Measurements from ENCODE around the gene C16orf87.

Gene C16orf87

DNA sequence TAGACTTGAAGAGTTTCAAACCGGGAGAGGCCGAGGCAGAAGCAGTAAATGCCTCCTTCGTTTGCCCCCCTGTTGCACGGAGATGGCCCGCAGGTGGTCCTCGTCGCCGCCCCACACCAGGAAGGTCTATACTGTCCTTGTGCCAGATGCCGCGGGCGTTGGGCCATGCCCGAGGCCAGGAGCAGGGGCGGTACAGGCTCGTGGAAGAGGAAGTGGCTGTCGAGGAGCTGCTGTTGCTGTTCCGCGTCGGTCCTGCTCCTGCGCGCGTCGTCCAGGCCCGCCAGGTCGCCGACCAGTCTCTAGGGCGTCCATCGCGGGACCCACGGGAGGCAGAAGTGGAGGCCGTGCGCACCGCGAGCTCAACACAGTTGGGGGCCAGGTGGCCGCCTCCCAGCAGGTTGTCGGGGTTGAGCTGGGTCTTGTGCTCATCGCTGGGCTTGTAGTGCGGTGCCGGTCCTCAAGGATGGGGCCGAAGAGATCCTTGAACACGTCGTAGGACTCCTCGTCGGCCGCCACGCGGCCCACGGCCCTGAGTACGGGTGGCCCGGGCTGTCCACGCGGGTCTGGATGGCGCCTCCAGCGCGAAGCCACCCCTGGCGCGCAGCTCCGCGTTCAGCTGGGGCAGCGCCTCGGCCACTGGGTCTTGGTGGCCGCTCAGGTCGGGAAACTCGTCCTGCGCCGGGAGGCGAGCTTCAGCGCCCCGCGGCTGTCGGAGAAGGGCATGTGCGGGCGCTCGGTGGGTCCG is 13.1 kb upstream of the C16orf87 start:
- DNase-seq (ENCODE audit: low read depth) = no peak

DNA sequence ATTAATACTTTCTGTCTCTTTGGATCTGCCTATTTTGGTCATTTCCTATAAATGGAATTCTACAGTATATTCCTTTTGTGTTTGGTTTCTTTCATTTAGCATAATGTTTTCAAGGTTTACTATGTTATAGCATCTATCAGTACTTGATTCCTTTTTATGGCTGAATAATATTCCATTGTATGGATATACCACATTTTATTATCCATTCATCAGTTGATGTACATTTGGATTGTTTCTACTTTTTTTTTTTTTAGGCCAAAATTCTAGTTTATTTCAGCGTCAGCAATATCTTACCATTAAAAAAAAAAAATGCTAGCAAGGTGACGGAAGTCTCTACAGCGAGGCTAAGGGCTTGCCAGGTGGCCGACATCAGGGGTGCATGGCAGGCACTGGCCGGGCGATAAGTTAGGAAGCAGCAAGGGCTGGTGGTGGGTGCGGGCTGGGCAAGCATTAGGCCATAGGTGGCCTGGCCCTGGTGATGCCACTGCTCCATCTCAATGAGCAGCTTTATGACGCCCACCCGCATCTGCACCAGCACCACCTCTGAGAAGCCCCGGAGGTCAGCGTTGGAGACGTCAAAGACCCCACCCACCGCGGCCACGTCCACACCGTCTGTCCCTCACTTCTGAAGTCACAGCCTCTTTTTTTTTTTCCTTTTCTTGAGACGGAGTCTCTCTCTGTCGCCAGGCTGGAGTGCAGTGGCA is 11.4 kb upstream of the C16orf87 start:
- DNase-seq (ENCODE audit: low read depth) = no peak

DNA sequence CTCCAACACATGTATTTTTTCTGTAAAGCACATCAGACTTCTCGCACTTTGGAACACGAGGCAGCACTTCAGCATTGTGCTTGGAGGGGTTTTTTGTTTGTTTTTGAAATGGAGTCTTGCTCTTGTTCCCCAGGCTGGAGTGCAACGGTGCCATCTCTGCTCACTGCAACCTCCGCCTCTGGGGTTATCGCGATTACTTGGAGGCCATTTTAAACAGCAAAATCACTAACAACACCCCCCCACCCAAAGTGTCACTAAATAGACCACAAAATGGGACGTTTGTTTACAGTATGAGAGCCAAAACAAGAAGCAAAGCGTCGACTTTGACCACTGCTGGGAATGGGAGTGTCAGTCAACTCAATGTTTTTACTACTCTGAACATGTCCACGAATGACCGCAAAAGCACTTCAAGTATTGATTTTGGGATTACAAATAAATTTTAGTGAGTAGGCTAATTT is 9.0 kb upstream of the C16orf87 start:
- no peak for DNase-seq (ENCODE audit: low read depth)

DNA sequence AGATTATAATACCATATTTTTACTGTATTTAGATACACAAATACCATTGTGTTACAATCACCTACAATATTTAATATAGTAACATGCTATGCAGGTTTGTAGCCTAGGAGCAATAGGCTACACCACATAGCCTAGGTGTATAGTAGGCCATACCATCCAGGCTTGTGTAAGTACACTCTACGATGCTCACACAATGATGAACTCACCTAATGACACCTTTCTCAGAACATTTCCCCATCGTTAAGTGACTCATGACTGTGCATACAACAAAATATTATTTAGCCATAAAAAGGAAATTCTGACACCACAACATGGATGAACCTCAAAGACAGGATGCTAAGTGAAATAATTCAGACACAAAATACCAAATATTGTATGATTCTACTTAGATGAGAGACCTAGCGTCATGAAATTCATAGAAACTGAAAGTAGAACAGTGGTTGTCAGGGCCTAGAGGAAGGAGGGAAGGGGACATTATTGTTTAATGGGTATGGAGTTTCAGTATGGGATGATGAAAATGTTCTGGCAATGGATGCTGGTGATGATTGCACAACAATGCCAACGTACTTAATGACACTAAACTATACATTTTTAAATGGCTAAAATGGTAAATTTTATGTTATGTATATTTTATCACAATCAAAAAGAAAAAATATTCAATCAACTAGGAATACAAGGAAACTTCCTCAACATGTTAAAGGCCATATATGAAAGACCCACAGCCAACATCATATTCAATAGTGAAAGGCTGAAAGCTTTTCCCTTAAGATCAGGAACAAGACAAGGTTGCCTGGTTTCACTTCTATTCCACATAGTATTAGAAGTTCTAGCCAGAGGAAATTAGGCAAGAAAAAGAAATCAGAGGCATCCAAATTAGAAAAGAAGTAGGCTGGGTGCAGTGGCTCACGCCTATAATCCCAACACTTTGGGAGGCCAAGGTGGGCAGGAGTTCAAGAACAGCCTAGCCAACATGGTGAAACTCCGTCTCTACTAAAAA is 5.9 kb upstream of the C16orf87 start:
- no peak for DNase-seq (ENCODE audit: low read depth)

DNA sequence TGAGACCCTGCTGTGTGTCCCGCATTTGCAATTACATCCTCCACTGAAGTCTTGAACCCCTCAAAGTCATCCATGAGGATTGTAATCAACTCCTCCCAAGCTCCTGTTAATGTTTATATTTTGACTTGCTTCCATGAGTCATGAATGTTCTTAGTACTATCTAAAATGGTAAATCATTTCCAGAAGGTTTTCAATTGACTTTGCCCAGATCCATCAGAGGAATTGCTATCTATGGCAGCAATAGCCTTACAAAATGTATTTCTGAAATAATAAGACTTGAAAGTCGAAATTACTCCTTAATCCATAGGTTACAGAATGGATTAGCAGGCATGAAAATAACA is 2.5 kb upstream of the C16orf87 start:
- DNase-seq (ENCODE audit: low read depth) = no peak

DNA sequence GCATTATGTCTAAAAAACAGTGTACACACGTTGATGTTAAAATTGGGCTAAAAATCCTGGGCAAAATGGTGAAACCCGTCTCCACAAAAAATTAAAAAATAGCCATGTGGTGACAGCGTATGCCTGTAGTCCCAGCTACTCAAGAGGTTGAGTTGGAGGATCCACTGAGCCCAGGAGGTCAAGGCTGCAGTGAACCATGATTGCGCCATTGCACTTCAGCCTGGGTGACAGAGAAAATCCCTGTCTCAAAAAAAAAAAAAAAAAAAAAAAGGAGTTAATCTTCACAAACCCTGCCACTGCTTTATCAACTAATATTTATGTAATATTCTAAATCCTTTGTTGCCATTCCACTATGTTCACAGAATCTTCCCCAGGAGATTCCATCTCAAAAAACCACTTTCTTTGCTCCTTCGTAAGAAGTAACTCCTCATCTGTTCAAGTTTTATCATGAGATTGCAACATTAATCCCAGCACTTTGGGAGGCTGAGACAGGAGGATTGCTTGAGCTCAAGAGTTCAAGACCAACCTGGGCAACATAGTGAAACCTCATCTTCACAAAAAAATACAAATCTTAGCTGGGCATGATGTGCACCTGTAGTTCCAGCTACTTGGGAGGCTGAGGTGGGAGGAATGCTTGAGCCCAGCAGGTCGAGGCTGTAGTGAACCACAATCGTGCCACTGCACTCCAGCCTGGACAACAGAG is 1.9 kb upstream of the C16orf87 start:
- DNase-seq (ENCODE audit: low read depth) = no peak

DNA sequence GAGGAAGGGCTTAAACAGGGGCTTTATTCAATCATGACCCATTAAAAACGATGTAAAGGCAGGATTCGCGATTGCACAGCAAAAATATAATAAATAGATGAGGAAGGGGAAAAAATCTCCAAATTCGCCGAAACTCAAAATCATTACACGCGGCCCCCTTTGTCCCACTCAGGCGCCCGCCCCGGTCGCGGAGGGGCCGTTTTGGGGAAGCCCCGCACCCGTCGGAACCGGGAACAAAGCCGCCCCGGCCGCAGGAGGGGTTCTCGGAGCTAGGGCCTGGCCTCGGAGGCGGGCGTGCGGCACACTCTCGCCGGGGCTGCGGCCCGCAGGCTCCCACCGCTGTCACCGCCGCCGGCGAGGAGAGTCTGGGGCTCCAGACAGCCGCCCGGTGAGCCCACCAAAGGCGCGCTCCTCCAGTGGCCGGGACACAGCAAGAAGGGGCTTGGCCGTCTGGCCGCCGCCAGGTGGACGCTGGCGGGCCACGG is 521 bp downstream of the C16orf87 start:
- DNase-seq (ENCODE audit: low read depth) = no peak

DNA sequence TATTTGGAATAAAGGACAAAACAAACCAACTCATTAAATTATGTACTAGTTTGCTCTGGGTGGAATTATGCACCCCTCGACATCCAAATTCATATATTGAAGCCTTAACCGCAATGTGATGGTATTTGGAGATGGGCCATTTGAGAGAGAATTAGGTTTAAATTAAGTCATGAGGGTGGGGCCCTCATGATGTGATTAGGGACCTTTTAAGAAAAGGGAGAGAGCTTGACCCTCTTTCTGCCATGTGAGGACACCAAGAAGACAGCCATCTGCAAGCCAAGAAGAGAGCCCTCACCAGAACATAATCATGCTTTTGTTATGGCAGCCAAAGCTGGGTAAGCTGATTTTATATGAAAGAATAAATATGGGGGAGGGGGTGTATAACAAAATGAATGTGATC is 2.0 kb downstream of the C16orf87 start:
- DNase-seq (ENCODE audit: low read depth) = no peak

DNA sequence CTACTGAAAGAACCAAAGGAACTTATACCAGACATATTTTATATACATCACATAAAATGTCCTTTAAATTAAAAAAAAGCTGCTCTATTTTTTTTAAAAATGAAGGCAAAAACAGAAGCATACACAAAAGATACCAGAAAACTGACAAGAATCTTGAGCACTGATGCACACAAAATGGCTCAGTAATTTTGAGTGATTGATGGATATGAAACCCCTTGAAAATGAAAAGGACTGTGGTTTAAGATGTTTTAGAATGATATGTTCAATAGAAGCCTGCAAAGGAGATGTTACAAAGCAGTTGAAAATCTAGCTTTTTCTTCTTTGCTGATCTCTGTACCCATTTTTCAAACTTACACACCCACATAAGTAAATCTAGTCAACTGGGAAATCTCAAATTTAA is 2.7 kb downstream of the C16orf87 start:
- no peak for DNase-seq (ENCODE audit: low read depth)

DNA sequence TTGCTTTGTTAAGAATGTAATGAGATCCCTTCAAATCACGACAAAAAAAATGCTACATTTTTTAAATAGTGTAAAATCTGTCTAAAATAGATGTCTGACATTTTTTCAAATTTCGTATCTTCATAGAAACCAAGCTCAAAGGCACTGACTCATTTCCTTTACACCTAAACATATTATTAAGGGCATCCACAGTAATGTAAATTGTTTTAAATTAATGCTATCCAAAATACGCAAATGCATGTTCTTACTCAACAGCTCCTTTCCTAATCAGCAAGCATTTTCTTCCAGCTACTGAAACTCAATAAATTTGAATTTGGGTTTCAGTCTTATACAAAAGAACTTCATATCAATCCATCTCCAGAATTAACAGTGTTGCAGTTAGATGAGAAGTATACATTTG is 4.3 kb downstream of the C16orf87 start:
- DNase-seq (ENCODE audit: low read depth) = peak; percentile 59

DNA sequence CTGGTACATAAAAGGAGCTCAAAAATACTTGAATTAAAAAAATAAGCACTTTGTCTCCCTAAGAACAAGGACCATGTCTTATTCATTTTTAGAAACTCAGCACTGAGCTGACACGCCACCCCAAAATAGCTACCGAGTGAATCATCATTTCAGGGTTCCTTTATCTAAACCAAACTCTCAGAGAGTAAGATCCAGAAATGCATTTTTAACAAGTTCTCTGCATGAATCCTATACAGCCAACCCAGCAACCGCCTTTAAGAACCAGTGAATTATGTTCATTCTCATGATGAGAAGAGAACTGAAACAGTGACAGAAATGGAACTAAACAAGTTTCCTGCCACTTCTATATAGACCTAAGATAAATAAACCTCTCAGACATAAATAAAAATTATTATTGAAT is 8.7 kb downstream of the C16orf87 start:
- DNase-seq (ENCODE audit: low read depth) = peak; percentile 89

DNA sequence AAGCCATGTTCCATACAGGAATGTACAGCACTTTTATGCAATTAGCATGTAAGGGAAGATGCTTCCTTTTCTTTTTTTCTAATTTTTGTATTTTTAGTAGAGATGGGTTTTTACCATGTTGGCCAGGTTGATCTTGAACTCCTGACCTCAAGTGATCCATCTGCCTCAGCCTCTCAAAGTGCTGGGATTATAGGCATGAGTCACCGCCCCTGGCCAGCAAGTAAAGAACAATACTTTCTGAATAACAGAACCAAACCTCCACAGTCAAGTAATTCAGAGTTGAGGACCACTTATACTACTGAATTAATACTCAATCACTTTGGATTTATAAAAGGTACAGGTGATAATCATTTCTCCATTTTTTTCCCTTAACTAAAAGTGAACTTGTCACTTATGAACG is 13.0 kb downstream of the C16orf87 start:
- peak; percentile 38 for DNase-seq (ENCODE audit: low read depth)

DNA sequence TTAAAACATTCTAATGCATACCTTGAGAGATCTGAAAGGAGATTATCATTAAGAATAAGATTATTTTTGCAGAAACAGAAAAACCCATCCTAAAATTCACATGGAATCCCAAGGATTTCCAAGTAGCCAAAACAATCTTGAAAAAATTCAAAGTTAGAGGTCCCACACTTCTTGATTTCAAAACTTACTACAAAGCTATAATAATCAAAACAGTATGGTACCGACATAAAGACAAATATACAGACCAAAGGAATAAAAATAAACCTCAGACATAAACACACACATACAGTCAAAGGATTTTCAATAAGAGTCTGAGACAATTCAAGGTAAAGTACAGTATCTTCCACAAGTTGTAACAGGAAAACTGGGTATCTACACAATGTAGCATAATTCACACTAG is 16.2 kb downstream of the C16orf87 start:
- DNase-seq (ENCODE audit: low read depth) = no peak

DNA sequence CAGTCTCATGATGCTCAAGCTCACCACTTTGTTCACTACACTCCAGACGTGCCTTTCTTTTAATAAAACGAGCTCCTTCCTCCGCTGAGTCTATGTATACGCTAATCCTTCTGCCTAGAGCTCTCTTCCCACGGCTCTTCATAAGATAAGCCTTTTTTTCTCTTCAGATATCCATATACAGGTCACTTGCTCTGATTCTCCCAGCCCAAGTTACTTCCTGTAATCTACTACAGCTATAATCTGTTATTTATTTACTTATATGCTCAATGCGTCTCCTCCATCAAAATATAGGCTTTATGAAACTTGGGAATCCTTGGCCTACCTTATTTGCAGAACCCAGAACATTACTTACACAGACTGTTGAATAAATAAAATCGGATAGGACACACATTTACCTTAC is 17.4 kb downstream of the C16orf87 start:
- DNase-seq (ENCODE audit: low read depth) = no peak

DNA sequence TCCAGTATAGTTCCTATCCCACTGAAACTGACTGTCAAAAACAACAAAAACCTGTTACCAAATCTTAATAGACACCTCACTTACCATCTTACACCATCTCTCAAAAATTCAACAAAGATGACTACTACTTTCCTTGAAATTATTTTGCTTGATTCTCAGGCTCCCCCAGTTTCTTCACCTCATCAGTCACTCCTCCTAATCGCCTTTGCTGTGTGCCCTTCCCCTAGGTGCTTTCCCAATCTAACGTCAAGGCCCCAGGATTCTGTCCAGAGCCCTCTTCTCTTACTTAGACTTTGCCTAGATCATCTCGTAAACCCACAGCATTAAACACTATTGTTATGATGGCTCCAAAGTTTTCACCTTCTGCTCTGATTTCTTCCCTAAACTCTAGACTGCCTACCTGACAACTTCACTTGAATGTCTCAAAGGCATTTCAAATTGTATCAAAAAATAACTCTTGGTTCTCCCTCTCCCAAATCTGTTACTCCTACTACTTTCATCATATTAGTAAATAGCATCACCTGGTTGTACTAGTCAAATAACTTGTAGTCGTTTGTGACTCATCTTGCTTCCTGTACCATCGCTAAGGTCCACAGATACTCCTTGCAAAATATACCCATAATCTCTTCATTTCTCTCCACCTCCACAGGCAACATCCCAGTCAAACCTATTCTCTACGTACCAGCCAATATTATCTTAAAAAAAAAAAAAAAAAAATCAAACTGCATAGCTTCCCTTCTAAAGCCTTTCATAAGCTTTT is 18.0 kb downstream of the C16orf87 start:
- no peak for DNase-seq (ENCODE audit: low read depth)

DNA sequence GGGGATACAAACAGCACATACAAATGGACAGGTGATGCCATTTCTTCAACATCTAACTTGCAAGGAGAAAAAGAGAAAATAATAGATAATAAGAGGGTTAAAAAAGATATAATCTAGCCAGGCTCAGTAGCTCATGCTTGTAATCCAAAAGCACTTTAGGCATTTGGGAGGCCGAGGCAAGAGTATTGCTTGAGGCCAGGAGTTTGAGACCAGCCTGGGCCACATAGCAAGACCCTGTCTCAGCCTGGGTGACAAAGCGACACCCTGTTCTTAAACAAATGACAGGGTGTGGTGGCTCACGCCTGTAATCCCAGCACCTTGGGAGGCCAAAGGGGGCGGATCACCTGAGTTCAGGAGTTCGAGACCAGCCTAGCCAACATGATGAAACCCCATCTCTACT is 19.3 kb downstream of the C16orf87 start:
- no peak for DNase-seq (ENCODE audit: low read depth)

DNA sequence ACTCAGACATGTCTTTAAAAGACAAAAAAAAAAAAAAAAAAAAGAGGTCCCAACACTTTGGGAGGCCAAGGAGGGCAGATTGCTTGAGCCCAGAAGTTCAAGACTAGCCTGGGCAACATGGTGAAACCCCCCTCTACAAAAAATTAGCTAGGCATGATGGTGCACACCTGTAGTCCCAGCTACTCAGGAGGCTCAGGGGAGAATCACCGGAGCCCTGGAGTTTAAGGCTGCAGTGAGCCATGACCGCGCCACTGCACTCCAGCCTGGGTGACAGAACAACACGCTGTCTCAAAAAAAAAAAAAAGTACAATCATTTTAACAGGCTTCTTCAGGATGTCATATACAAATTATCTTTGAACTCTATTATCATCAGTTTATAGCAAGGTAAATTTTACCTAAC is 22.0 kb downstream of the C16orf87 start:
- no peak for DNase-seq (ENCODE audit: low read depth)

DNA sequence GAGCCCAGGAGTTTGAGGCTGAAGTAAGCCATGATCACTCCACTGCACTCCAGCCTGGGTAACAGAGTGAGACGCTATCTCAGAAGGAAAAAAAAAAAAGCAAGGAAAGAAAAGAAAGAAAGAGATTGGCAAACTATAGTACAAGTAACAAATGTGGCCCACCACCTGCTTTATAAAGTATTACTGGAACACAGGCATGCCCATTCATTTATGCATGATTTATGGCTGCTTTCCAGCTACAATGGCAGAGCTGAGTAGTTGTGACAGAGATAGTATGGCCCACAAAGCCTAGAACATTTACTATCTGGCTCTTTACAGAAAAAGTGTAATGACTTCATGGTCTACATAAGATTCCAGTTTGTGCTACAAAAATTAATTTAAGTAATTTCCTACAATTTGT is 23.6 kb downstream of the C16orf87 start:
- DNase-seq (ENCODE audit: low read depth) = no peak

DNA sequence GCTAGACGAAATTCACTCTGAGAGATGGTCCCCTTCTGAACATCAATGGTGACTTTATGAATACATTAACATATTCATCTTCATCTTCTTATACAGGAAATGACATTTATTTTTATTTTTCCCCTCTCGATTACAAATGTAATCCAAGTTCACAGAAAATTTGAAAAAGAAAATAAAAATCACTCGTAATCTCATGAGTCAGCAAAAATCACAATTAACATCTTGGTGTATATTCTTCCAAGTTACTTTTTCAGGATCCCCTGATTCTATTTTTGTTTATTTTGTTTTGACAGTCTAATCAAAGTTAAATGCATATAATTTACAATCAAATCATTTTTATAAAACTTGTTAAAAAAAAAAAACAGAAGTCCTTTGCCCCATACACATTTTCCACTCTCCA is 27.6 kb downstream of the C16orf87 start:
- no peak for DNase-seq (ENCODE audit: low read depth)

DNA sequence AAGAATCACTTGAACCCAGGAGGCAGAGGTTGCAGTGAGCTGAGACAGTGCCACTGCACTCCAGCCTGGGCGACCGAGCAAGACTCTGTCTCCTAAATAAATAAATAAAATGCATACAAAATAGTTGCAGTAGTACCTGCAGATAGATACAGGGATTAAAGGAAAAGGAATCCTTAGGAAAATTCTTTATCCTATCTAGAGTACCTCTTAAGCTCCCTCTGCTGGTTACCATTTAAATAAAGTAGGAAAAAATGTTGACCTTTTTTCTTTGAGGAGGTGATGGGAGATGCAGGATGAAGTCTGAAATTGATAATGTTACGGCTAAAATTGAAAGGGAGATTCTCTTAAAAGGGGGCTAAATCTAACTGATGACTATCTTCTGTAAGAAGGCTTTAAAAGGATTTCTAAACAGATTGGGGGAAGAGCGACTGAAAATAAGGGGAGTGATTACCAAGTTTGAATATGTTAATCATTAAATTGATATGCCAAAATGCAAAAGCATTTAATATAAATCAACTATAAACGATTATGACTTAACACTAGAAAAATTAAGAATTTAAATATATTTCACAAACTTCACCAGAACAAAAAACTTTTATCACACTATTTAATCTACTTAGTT is 29.4 kb downstream of the C16orf87 start:
- peak; percentile 46 for DNase-seq (ENCODE audit: low read depth)

DNA sequence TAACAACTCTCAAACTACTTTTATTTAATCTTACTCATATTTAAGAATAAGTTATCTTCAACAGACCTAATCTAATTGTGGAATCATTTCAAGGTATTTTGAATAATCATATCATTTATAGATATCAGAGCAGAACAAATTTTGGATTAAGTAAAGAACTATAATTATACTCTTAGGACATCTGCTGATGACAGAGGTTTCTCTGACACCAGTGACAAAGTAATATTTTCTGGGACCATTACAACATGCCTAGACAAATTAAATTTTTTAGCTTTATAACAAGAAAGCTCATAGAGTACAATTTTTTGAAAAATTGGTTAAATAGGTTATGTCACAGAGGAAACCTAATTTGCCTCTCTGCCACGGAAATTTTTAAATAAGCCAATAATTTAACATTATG is 30.5 kb downstream of the C16orf87 start:
- DNase-seq (ENCODE audit: low read depth) = no peak

All from EH (cell line).